Measurements from ENCODE around the gene CENPB.

Gene CENPB

GRCh38 chr20:3783068-3783489 lies 3.5 kb downstream of the CENPB start:
- no peak overlapping the region for H3K27ac ChIP-seq (ENCODE audit: low read depth, low read length)

GRCh38 chr20:3782597-3782996 lies 3.9 kb downstream of the CENPB start:
- H3F3A ChIP-seq (ENCODE audit: control insufficient read depth, insufficient read depth) = peaks cover 7% of the 10 kb centered on the region; the same call in 1 of the 2 replicates
- no peaks in the 10 kb centered on the region for H3K9me3 ChIP-seq (ENCODE audit: control insufficient read depth, insufficient read depth, low read length)
- no peak overlapping the region for H3K4me2 ChIP-seq (ENCODE audit: low read length)
- peaks cover 21% of the 10 kb centered on the region for H3K36me3 ChIP-seq (ENCODE audit: control insufficient read depth, low read length)
- H4K20me1 ChIP-seq (ENCODE audit: control insufficient read depth, insufficient read depth, low read depth, low read length) = peaks cover 9% of the 10 kb centered on the region; the same call in 1 of the 2 replicates
- TF ChIP-seq CTCF (IDR thresholded peaks at IDR 0.05; ENCODE audit: low read depth, low read length, poor library complexity, severe bottlenecking) (no peak), EZH2phosphoT487 (IDR thresholded peaks at IDR 0.05; ENCODE audit: borderline replicate concordance, low read length) (no peak)
- peaks cover 60% of the 10 kb centered on the region for H3K4me1 ChIP-seq (ENCODE audit: control insufficient read depth, low read length)
- peaks cover 22% of the 10 kb centered on the region for H3K27me3 ChIP-seq (ENCODE audit: control insufficient read depth, low read length)
- no peaks in the 10 kb centered on the region for H3K9me2 ChIP-seq (replicated peaks; ENCODE audit: control insufficient read depth, low read length)
- H3K79me2 ChIP-seq (ENCODE audit: control insufficient read depth, low read length) = peaks cover 39% of the 10 kb centered on the region
- no peak overlapping the region for H3K27ac ChIP-seq (ENCODE audit: low read depth, low read length)
- no peak overlapping the region for H3K4me3 ChIP-seq (ENCODE audit: low read length)

More at GRCh38 chr20:3783068-3783489, 3.5 kb downstream of the CENPB start:
- Histone ChIP-seq H3K9me2 (replicated peaks; ENCODE audit: control insufficient read depth, low read length) (no peaks in the 10 kb centered on the region), H3K27me3 (ENCODE audit: control insufficient read depth, low read length) (peaks cover 17% of the 10 kb centered on the region), H3K4me1 (ENCODE audit: control insufficient read depth, low read length) (peaks cover 60% of the 10 kb centered on the region), H3K36me3 (ENCODE audit: control insufficient read depth, low read length) (peaks cover 21% of the 10 kb centered on the region), H3F3A (ENCODE audit: control insufficient read depth, insufficient read depth) (peaks cover 7% of the 10 kb centered on the region; the same call in 1 of the 2 replicates), H3K9me3 (ENCODE audit: control insufficient read depth, insufficient read depth, low read length) (no peaks in the 10 kb centered on the region), H3K4me2 (ENCODE audit: low read length) (peak overlapping the region; percentile 22; the same call in 1 of the 2 replicates), H4K20me1 (ENCODE audit: control insufficient read depth, insufficient read depth, low read depth, low read length) (peaks cover 9% of the 10 kb centered on the region; the same call in 1 of the 2 replicates), H3K4me3 (ENCODE audit: low read length) (no peak overlapping the region), H3K79me2 (ENCODE audit: control insufficient read depth, low read length) (peaks cover 40% of the 10 kb centered on the region)
- TF ChIP-seq CTCF (IDR thresholded peaks at IDR 0.05; ENCODE audit: low read depth, low read length, poor library complexity, severe bottlenecking) = no peak
- TF ChIP-seq EZH2phosphoT487 (IDR thresholded peaks at IDR 0.05; ENCODE audit: borderline replicate concordance, low read length) = no peak

- H3K4me1 ChIP-seq (ENCODE audit: control insufficient read depth, low read length) = peaks cover 63% of the 10 kb centered on the region
- peaks cover 31% of the 10 kb centered on the region for H3K79me2 ChIP-seq (ENCODE audit: control insufficient read depth, low read length)
- peak within 1 kb of the TSS; percentile 42 for H3K4me3 ChIP-seq (ENCODE audit: low read length)
- no peak within 1 kb of the TSS for H3K27ac ChIP-seq (ENCODE audit: low read depth, low read length)
- peaks cover 21% of the 10 kb centered on the region for H3K36me3 ChIP-seq (ENCODE audit: control insufficient read depth, low read length)
- TF ChIP-seq CTCF (IDR thresholded peaks at IDR 0.05; ENCODE audit: low read depth, low read length, poor library complexity, severe bottlenecking) (peak; percentile 52), EZH2phosphoT487 (IDR thresholded peaks at IDR 0.05; ENCODE audit: borderline replicate concordance, low read length) (no peak)
- H3F3A ChIP-seq (ENCODE audit: control insufficient read depth, insufficient read depth) = peaks cover 7% of the 10 kb centered on the region; the same call in 1 of the 2 replicates
- peak within 1 kb of the TSS; percentile 48 for H3K4me2 ChIP-seq (ENCODE audit: low read length)
- no peaks in the 10 kb centered on the region for H3K9me2 ChIP-seq (replicated peaks; ENCODE audit: control insufficient read depth, low read length)
- H4K20me1 ChIP-seq (ENCODE audit: control insufficient read depth, insufficient read depth, low read depth, low read length) = peaks cover 9% of the 10 kb centered on the region; the same call in 1 of the 2 replicates
- no peaks in the 10 kb centered on the region for H3K9me3 ChIP-seq (ENCODE audit: control insufficient read depth, insufficient read depth, low read length)
- peaks cover 24% of the 10 kb centered on the region for H3K27me3 ChIP-seq (ENCODE audit: control insufficient read depth, low read length)
Measured at GRCh38 chr20:3781153-3781910, 5.2 kb downstream of the CENPB start, which contains the start of gene SPEF1. Gene SPEF1 (minus strand): TSS chr20:3781448. CDS start chr20:3781287, 161 bp downstream.

All from DOHH2 (cell line).